Stimulated activated effector memory CD8-positive, alpha-beta T cell treated with anti-CD3 and anti-CD28 coated beads, Interleukin-12 subunit alpha, Interleukin-12 subunit beta, amount 100 ng/mL, for 72 hours (primary cell): ENCODE data around the gene ZMAT5.
A peak's percentile ranks its signal among the peaks of the same experiment; 100 is the strongest.

ENCODE experiments used
- ATAC-seq: fragments of 150-1000 bp; cut with Tn5 transposase; 2 replicates; pipeline ENCODE4 v1.10.0; 2021
- DNase-seq, 2 donors: peaks; one replicate each; pipeline ENCODE4 v3.0.0; 2021 to 2022; ENCODE audit warnings: low spot score in 2 of 2
- H3K27ac Mint-ChIP-seq: one replicate; pipeline ENCODE4 v1.8.0; 2022; ENCODE audit warnings: mild to moderate bottlenecking, mixed read lengths
- H3K36me3 Mint-ChIP-seq: one replicate; pipeline ENCODE4 v1.8.0; 2022; ENCODE audit warnings: mild to moderate bottlenecking, mixed read lengths
- H3K4me1 Mint-ChIP-seq: one replicate; pipeline ENCODE4 v1.8.0; 2022; ENCODE audit warnings: mixed read lengths
- H3K4me3 Mint-ChIP-seq: one replicate; pipeline ENCODE4 v1.8.0; 2022; ENCODE audit warnings: mild to moderate bottlenecking, mixed read lengths
- H3K9me3 Mint-ChIP-seq: one replicate; pipeline ENCODE4 v1.8.0; 2022; ENCODE audit warnings: mixed read lengths

The ZMAT5 gene

DNA sequence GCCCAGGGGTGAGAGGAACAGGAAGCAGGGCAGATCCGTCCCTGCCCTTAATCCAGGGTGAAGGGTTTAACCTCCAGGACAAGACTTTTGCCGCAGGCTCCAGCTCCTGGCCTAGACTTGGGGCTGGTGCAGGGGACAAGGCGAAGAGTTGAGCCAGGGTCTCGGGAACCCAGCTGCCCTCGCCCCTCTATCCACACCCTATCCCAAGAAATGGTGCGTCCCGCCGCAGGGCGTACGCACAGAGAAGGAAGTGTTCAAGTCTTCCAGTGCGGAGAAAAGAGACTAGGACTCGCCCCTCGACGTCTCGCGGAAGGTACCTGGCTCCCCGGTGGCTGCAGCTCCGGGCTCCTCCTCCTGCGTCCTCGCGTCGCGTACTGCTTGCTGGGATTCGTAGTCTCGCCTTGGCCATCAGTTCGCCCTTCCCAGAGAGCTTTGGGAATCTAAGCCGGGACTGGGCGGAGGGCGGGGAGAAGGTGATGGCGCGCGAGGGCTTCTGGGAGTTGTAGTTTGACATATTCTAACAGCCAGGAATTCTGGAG is at the start of gene ZMAT5:
TSS of gene ZMAT5 (minus strand) at position 376 of the 539 bp plus-strand sequence. CDS start 18,463 bp downstream, outside the sequence.
- H3K4me1 Mint-ChIP-seq = peaks cover 33% of the 10 kb centered on the region
- peak within 1 kb of the TSS; percentile 99 for H3K27ac Mint-ChIP-seq
- H3K36me3 Mint-ChIP-seq = peaks cover 37% of the 10 kb centered on the region
- H3K4me3 Mint-ChIP-seq = peak within 1 kb of the TSS; percentile 99
- ATAC-seq = peak; percentile 94
- DNase-seq = peak; percentile 75 to 93
- no peaks in the 10 kb centered on the region for H3K9me3 Mint-ChIP-seq

- ATAC-seq = no peak
- Mint-ChIP-seq H3K4me1 (peaks cover 8% of the 10 kb centered on the region), H3K9me3 (no peaks in the 10 kb centered on the region), H3K4me3 (no peak overlapping the region), H3K36me3 (peaks cover 89% of the 10 kb centered on the region), H3K27ac (peak overlapping the region; percentile 43)
- DNase-seq = no peak
Observed at GRCh38 chr22:29816539-29816938, 49.7 kb upstream of the ZMAT5 start.

GRCh38 chr22:29816128-29816527 is 49.3 kb upstream of the ZMAT5 start:
- Mint-ChIP-seq H3K4me3 (no peak overlapping the region), H3K36me3 (peaks cover 89% of the 10 kb centered on the region), H3K4me1 (peaks cover 4% of the 10 kb centered on the region), H3K9me3 (no peaks in the 10 kb centered on the region), H3K27ac (peak overlapping the region; percentile 43)
- DNase-seq (no peak), ATAC-seq (no peak)

DNA sequence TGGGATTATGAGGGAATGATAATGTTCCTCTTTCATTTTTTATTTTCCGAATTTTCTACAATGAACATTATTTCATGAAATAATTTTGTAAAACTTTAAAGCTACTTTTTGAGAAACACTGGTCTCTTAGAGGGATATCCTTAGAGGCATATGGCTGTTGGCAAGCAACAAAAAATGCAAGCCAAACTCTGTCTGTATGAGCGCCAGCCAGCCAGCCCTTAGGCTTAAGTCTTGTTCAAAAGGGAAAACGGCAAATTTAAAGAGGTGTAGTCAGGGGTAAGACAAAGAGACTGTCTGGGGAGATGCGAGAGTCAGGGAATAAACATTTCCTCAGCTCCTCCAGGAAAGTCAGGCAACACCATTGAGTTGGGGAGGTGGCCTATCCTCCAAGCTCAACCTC is 48.8 kb upstream of the ZMAT5 start:
- H3K9me3 Mint-ChIP-seq = no peaks in the 10 kb centered on the region
- H3K36me3 Mint-ChIP-seq = peaks cover 89% of the 10 kb centered on the region
- H3K4me3 Mint-ChIP-seq = no peak overlapping the region
- DNase-seq = no peak
- no peak for ATAC-seq
- H3K27ac Mint-ChIP-seq = peak overlapping the region; percentile 43
- no peaks in the 10 kb centered on the region for H3K4me1 Mint-ChIP-seq

DNA sequence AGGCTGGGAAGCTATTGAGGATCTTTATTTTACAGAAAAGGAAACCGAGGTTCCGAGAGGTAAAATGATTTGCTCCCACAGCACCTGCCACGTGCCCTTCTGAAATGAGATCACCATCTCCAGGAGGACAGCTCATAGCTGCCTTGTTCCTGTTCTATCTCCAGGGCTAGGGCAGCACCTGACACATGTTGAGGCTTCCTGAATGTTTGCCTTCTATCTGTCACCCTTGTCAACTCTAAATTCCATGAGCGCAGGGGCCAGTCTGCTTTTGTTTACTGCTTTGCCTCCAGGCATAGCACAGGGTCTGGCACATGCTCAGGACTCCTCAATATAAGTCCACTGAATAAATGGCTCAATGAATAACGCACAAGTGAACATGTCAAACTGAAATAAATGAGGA is 47.2 kb upstream of the ZMAT5 start:
- peaks cover 91% of the 10 kb centered on the region for H3K36me3 Mint-ChIP-seq

DNA sequence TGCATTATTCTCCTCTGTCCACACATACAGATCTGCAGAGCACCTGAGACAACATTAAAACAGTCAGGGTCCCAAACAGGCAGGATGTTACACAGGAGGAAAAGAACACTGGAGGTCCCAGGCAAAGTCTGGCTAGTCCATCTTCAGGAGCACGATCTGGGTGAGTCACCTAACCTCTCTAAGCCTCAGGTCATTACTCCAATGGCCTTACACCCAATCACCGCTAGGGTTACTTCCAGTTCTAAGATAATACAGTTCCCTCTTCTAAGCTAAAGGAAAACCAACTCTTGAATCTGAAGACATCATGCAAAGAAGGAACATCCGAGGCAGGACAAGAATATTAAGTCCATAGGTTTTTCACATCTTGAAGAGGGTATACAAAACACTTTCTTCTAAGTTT is 46.8 kb upstream of the ZMAT5 start:
- no peak overlapping the region for H3K27ac Mint-ChIP-seq
- no peaks in the 10 kb centered on the region for H3K4me1 Mint-ChIP-seq
- no peaks in the 10 kb centered on the region for H3K9me3 Mint-ChIP-seq
- peaks cover 91% of the 10 kb centered on the region for H3K36me3 Mint-ChIP-seq
- DNase-seq (no peak), ATAC-seq (no peak)
- no peak overlapping the region for H3K4me3 Mint-ChIP-seq

More for the DNA sequence above, 47.2 kb upstream of the ZMAT5 start:
- ATAC-seq (no peak), DNase-seq (no peak)
- Mint-ChIP-seq H3K9me3 (no peaks in the 10 kb centered on the region), H3K4me1 (no peaks in the 10 kb centered on the region), H3K4me3 (no peak overlapping the region), H3K27ac (peak overlapping the region; percentile 32)

DNA sequence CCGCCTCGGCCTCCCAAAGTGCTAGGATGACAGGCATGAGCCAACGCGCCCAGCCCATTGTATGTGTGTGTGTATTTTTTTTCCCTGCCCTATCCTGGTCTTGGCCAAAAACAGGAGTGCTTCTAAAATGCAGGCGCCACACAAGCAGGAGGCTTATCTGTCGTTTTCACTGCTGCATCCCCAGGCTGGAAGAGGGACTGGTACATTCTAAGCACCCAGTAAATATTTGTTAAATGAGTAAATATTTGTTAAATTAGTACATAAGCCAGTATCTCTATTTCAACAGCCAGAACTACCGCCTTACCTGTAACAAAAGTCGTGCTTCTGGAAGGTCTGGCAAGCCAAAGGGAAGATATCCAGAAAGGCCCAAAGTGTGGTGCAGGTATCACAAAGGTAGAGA is 46.3 kb upstream of the ZMAT5 start:
- H3K9me3 Mint-ChIP-seq = no peaks in the 10 kb centered on the region
- DNase-seq (no peak), ATAC-seq (no peak)
- no peak overlapping the region for H3K4me3 Mint-ChIP-seq
- H3K36me3 Mint-ChIP-seq = peaks cover 91% of the 10 kb centered on the region
- no peaks in the 10 kb centered on the region for H3K4me1 Mint-ChIP-seq
- peak overlapping the region; percentile 79 for H3K27ac Mint-ChIP-seq

GRCh38 chr22:29811377-29811776 is 44.6 kb upstream of the ZMAT5 start:
- DNase-seq (no peak), ATAC-seq (no peak)
- Mint-ChIP-seq H3K36me3 (peaks cover 97% of the 10 kb centered on the region), H3K9me3 (no peaks in the 10 kb centered on the region), H3K27ac (peak overlapping the region; percentile 79), H3K4me1 (no peaks in the 10 kb centered on the region), H3K4me3 (no peak overlapping the region)

GRCh38 chr22:29810216-29810615 is 43.4 kb upstream of the ZMAT5 start:
- Mint-ChIP-seq H3K4me3 (no peak overlapping the region), H3K4me1 (no peaks in the 10 kb centered on the region), H3K36me3 (peaks cover 100% of the 10 kb centered on the region), H3K27ac (no peak overlapping the region), H3K9me3 (no peaks in the 10 kb centered on the region)
- ATAC-seq (no peak), DNase-seq (no peak)

DNA sequence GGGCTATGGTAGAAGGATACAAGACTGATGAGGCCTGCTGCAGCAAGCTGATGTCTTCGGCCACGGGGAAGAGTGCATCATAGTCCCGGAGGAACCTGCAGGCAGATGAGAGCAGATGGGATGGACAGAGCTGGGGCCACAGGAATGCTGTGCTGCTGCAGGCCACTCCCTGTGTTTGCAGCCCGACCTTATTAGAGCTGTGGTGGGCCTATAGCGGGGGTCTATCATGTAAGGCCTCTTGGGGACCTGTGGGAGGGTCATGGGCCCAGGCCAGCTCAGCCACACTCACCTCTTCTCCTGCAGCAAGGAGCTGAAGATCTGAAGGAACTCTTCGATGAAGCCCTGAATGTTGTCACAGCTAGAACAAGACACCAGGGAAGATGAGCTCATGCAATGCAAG is 39.4 kb upstream of the ZMAT5 start:
- Mint-ChIP-seq H3K4me3 (no peak overlapping the region), H3K4me1 (no peaks in the 10 kb centered on the region), H3K9me3 (no peaks in the 10 kb centered on the region), H3K27ac (peak overlapping the region; percentile 59), H3K36me3 (peaks cover 100% of the 10 kb centered on the region)
- ATAC-seq (no peak), DNase-seq (no peak)

GRCh38 chr22:29804985-29805384 is 38.2 kb upstream of the ZMAT5 start:
- Mint-ChIP-seq H3K4me3 (no peak overlapping the region), H3K4me1 (no peaks in the 10 kb centered on the region), H3K27ac (no peak overlapping the region), H3K36me3 (peaks cover 100% of the 10 kb centered on the region), H3K9me3 (no peaks in the 10 kb centered on the region)
- ATAC-seq (no peak), DNase-seq (no peak)

DNA sequence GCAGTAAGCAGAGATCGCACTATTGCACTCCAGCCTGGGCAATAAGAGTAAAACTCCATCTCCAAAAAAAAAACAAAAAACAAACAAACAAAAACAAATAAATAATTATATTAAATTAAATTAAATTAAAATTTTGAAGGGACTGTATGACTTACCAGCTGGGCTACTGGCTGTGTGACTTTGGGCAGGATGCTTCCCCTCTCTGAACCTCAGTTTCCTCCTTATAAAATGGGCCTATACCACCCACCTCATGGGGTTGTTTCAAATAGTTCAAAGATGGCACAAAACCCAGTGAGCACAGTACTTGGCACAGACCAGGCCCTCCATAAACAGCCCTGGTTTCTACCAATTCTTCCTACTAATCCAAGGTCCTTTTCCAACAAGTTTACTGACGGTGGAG is 36.4 kb upstream of the ZMAT5 start:
- Mint-ChIP-seq H3K27ac (no peak overlapping the region), H3K9me3 (no peaks in the 10 kb centered on the region), H3K4me3 (no peak overlapping the region), H3K4me1 (peaks cover 3% of the 10 kb centered on the region), H3K36me3 (peaks cover 92% of the 10 kb centered on the region)
- no peak for ATAC-seq
- DNase-seq = no peak

DNA sequence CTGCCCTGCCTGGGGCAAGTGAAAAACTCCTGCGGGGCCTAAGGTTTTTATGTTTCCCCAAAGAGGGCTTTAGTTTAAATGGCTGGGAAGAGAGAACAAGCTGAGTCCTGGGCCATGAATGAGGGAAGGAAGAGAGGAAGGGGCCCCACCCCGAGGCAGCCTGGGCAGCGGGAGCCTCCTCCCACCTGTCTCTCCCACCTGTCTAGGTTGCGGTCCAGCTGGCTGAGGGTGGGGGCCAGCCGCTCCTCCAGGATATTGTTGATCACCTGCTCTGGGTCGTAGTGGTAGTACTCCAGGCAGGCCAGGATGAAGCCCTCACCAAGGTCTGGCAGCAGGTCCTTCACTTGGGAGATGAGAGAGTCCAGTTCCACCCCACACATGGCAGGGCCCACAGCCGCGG is 35.0 kb upstream of the ZMAT5 start:
- peaks cover 92% of the 10 kb centered on the region for H3K36me3 Mint-ChIP-seq
- no peak for DNase-seq
- no peaks in the 10 kb centered on the region for H3K9me3 Mint-ChIP-seq
- ATAC-seq = no peak
- H3K4me1 Mint-ChIP-seq = peaks cover 8% of the 10 kb centered on the region
- no peak overlapping the region for H3K4me3 Mint-ChIP-seq
- H3K27ac Mint-ChIP-seq = peak overlapping the region; percentile 43

DNA sequence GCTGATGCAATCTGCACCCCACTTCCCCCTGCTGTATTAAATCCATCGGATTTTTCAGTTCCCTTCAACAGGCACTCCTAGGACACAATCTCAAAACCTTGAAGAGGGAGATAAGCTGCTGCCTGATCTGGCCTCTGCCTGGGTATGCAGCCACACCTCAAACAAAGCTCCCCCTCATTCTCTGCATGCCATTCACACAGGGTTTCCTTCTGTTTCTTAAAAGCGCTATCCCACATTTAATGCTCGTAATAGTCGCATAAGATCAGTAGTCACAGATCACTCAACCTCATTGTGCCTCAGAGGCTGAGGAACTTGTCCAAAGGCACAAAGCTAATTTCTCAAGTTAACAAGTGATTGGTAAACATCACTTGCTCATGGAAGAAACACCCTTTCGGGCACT is 34.3 kb upstream of the ZMAT5 start:
- Mint-ChIP-seq H3K4me1 (peaks cover 8% of the 10 kb centered on the region), H3K27ac (peak overlapping the region; percentile 43), H3K4me3 (no peak overlapping the region), H3K9me3 (no peaks in the 10 kb centered on the region), H3K36me3 (peaks cover 92% of the 10 kb centered on the region)
- ATAC-seq (no peak), DNase-seq (no peak)

- Mint-ChIP-seq H3K27ac (peak overlapping the region; percentile 65), H3K4me1 (peaks cover 8% of the 10 kb centered on the region), H3K9me3 (no peaks in the 10 kb centered on the region), H3K36me3 (peaks cover 92% of the 10 kb centered on the region), H3K4me3 (no peak overlapping the region)
- ATAC-seq (no peak), DNase-seq (no peak)
Observed at GRCh38 chr22:29799217-29799680, 32.4 kb upstream of the ZMAT5 start.

- no peak for DNase-seq
- Mint-ChIP-seq H3K36me3 (peaks cover 89% of the 10 kb centered on the region), H3K27ac (peak overlapping the region; percentile 65), H3K4me1 (peaks cover 8% of the 10 kb centered on the region), H3K4me3 (no peak overlapping the region), H3K9me3 (no peaks in the 10 kb centered on the region)
- ATAC-seq = no peak
Observed at GRCh38 chr22:29798801-29799200, 32.0 kb upstream of the ZMAT5 start.

DNA sequence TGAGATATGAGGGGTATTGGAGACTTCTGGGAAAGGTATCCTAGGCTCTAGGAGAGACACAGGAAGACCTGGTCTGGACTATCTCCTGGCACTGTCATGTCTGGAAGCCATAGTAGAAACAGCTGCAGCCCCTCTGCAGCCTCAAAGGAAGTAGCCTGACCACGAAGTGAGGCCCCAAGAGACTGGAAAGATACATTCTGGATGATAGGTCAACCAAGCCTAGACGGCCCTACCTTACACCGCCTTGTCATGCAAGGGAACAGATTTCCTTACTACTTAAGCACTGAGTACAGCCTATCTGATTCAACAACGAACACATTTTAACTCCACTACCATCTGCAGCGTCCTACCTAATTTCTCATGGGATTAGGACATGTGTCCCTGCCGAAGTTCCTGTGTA is 31.5 kb upstream of the ZMAT5 start:
- Mint-ChIP-seq H3K36me3 (peaks cover 84% of the 10 kb centered on the region), H3K4me3 (no peak overlapping the region), H3K4me1 (peaks cover 8% of the 10 kb centered on the region), H3K27ac (peak overlapping the region; percentile 65), H3K9me3 (no peaks in the 10 kb centered on the region)
- no peak for ATAC-seq
- DNase-seq = no peak
